T-cell (primary cell): ENCODE results near the gene TRPM3. TPM values are rescaled to one million over a fixed set of nuclear protein-coding genes. Genes with fewer than 3 reads are reported as not detected.

Source experiments
- ATAC-seq, 4 experiments: fragments of 200-7000 bp in 3 of 4; fragments of 150-1000 bp in 1 of 4; cut with Tn5 transposase; replicated peaks in 1 of 4; 1 replicate in 3 of 4; 2 replicates in 1 of 4; pipeline ENCODE4 v1.10.0; 2021; ENCODE audit warnings: moderate library complexity in 3 of 4, mild to moderate bottlenecking in 2 of 4, moderate number of reproducible peaks in 1 of 4
- CTCF ChIA-PET, 2 donors: fragments of 300-600 bp; sonication (Branson Sonifier 250); formaldehyde crosslinking; loops; one replicate each; lab custom pipeline; 2022; ENCODE audit warnings: antibody characterized with exemption in 2 of 2; lab: Charles Lee
- POLR2A ChIA-PET, 2 donors: fragments of 300-600 bp; sonication (Branson Sonifier 250); formaldehyde crosslinking; loops; one replicate each; lab custom pipeline; 2022; ENCODE audit warnings: antibody characterized with exemption in 2 of 2; lab: Charles Lee
- DNase-seq, 35 experiments: peaks; one replicate each; pipeline versions ENCODE4 v3.0.0 to v3.0.0-alpha.2; 2013 to 2023
- H3K27ac ChIP-seq: one replicate; pipeline ENCODE4 v1.5.1; 2013; ENCODE audit warnings: low read length
- H3K27me3 ChIP-seq, 2 experiments: replicated peaks in 1 of 2; 1 replicate in 1 of 2; 2 replicates in 1 of 2; pipeline versions ENCODE4 v1.6.1 to v1.7.0; 2013; ENCODE audit warnings: low read length in 1 of 2, mixed read lengths in 1 of 2; ENCODE audit not compliant: control insufficient read depth in 2 of 2, insufficient read depth in 2 of 2; ENCODE audit errors: extremely low read depth in 1 of 2
- H3K36me3 ChIP-seq, 2 donors: 1 replicate in 1 of 2; 2 replicates in 1 of 2; pipeline versions ENCODE4 v1.6.1 to v1.7.0; 2013; ENCODE audit warnings: low read length in 1 of 2; ENCODE audit not compliant: control insufficient read depth in 2 of 2, insufficient read depth in 1 of 2; ENCODE audit errors: extremely low read depth in 1 of 2
- H3K4me1 ChIP-seq, 2 experiments: 1 replicate in 1 of 2; 2 replicates in 1 of 2; pipeline versions ENCODE4 v1.6.1 to v1.7.0; 2013; ENCODE audit warnings: low read length in 2 of 2, mixed read lengths in 1 of 2; ENCODE audit not compliant: insufficient read depth in 2 of 2, control insufficient read depth in 1 of 2; ENCODE audit errors: extremely low read depth in 1 of 2
- H3K4me3 ChIP-seq, 2 donors: 1 replicate in 1 of 2; 2 replicates in 1 of 2; pipeline versions ENCODE4 v1.5.1 to v1.7.0; 2013; ENCODE audit warnings: mild to moderate bottlenecking in 2 of 2, low read length in 1 of 2, moderate library complexity in 1 of 2; ENCODE audit not compliant: control insufficient read depth in 1 of 2; ENCODE audit errors: extremely low read depth in 1 of 2
- H3K9me3 ChIP-seq: 2 replicates; pipeline ENCODE4 v1.7.0; 2013
- H3K27ac Mint-ChIP-seq, 2 donors: one replicate each; pipeline ENCODE4 v1.8.0; 2020 to 2021; ENCODE audit warnings: mild to moderate bottlenecking in 2 of 2, mixed read lengths in 2 of 2
- H3K27me3 Mint-ChIP-seq, 2 donors: one replicate each; pipeline ENCODE4 v1.8.0; 2021 to 2022; ENCODE audit warnings: mixed read lengths in 2 of 2
- H3K36me3 Mint-ChIP-seq: one replicate; pipeline ENCODE4 v1.8.0; 2021; ENCODE audit warnings: mixed read lengths
- H3K4me1 Mint-ChIP-seq, 3 donors: one replicate each; pipeline ENCODE4 v1.8.0; 2020 to 2022; ENCODE audit warnings: mixed read lengths in 3 of 3, mild to moderate bottlenecking in 1 of 3
- H3K4me3 Mint-ChIP-seq, 3 donors: one replicate each; pipeline ENCODE4 v1.8.0; 2020 to 2022; ENCODE audit warnings: mild to moderate bottlenecking in 3 of 3, mixed read lengths in 3 of 3, moderate library complexity in 3 of 3
- H3K9me3 Mint-ChIP-seq, 3 donors: one replicate each; pipeline ENCODE4 v1.8.0; 2020 to 2022; ENCODE audit warnings: mixed read lengths in 3 of 3
- WGBS: methylation state at CpG from one replicate; pipeline ENCODE4 v1.1.5; 2013; ENCODE audit warnings: missing lambda C conversion rate; ENCODE audit not compliant: insufficient coverage; 5-methylcytosine and 5-hydroxymethylcytosine counted together
- total RNA-seq, 35 experiments: library from RNA in 6 of 35; stranded (reverse) in 6 of 35; fragments of 120-200 nt in 1 of 35; gene quantifications; one replicate each; pipeline versions ENCODE4 v1.2.1 to v1.2.4 and lab custom pipeline; 2013 to 2026

TRPM3 gene
- total RNA-seq, 5 donors from 2014 or later (not counting 1 experiment from before 2014, with no cell fraction given): not detected

GRCh38 chr9:70802206-70802605, 319.2 kb downstream of the TRPM3 start:
- H3K27me3 ChIP-seq: no peaks in the 10 kb centered on the region
- Mint-ChIP-seq H3K4me1 (no peaks in the 10 kb centered on the region), H3K27ac (no peak overlapping the region), H3K27me3 (peaks cover 6 to 23% of the 10 kb centered on the region in 2 donors), H3K36me3 (no peaks in the 10 kb centered on the region), H3K4me3 (no peak overlapping the region), H3K9me3 (no peaks in the 10 kb centered on the region)
- DNase-seq: no peak
- ATAC-seq: no peak
- no CpG with 5 or more reads among the region's 1 CpG for WGBS
- no peak overlapping the region for H3K27ac ChIP-seq
- H3K4me1 ChIP-seq: no peaks in the 10 kb centered on the region
- POLR2A ChIA-PET: interaction anchor here in 1 of 2 donors (0.7 kb wide), 1 partner anchor 10 kb away, joined by 8 read pairs; no protein-coding TSS in a partner anchor
- CTCF ChIA-PET: interaction anchor here in 1 of 2 donors (0.6 kb wide), 1 partner anchor 43 kb away, joined by 5 read pairs; no protein-coding TSS in a partner anchor
- H3K36me3 ChIP-seq: no peaks in the 10 kb centered on the region
- H3K4me3 ChIP-seq: no peak overlapping the region
- no peaks in the 10 kb centered on the region for H3K9me3 ChIP-seq

GRCh38 chr9:70801181-70801829, 320.1 kb downstream of the TRPM3 start:
- H3K4me3 ChIP-seq: no peak overlapping the region
- no peaks in the 10 kb centered on the region for H3K27me3 ChIP-seq
- no peak overlapping the region for H3K4me3 Mint-ChIP-seq
- no CpG with 5 or more reads among the region's 4 CpGs for WGBS
- no peaks in the 10 kb centered on the region for H3K9me3 ChIP-seq
- H3K4me1 ChIP-seq: no peaks in the 10 kb centered on the region
- ChIA-PET CTCF (no interaction called here), POLR2A (no interaction called here)
- no peaks in the 10 kb centered on the region for H3K9me3 Mint-ChIP-seq
- H3K4me1 Mint-ChIP-seq: no peaks in the 10 kb centered on the region
- H3K27me3 Mint-ChIP-seq: peaks cover 6 to 23% of the 10 kb centered on the region in 2 donors
- no peak overlapping the region for H3K27ac ChIP-seq
- no peak overlapping the region for H3K27ac Mint-ChIP-seq
- DNase-seq (no peak), ATAC-seq (no peak)
- no peaks in the 10 kb centered on the region for H3K36me3 Mint-ChIP-seq
- H3K36me3 ChIP-seq: no peaks in the 10 kb centered on the region

- POLR2A ChIA-PET: no interaction called here
- peaks cover 0 to 11% of the 10 kb centered on the region in 2 donors for H3K27me3 Mint-ChIP-seq
- H3K4me1 ChIP-seq: no peaks in the 10 kb centered on the region
These were observed 323.4 kb downstream of the TRPM3 start for GRCh38 chr9:70798018-70798417.

GRCh38 chr9:70795841-70796240, 325.6 kb downstream of the TRPM3 start:
- ChIA-PET CTCF (no interaction called here), POLR2A (no interaction called here)
- no peaks in the 10 kb centered on the region for H3K9me3 ChIP-seq
- no peaks in the 10 kb centered on the region for H3K4me1 ChIP-seq
- H3K4me3 ChIP-seq: no peak overlapping the region
- Mint-ChIP-seq H3K36me3 (no peaks in the 10 kb centered on the region), H3K27me3 (peaks cover 2 to 15% of the 10 kb centered on the region in 2 donors), H3K9me3 (no peaks in the 10 kb centered on the region), H3K4me1 (no peaks in the 10 kb centered on the region), H3K27ac (no peak overlapping the region), H3K4me3 (no peak overlapping the region)
- ATAC-seq (no peak), DNase-seq (no peak)
- H3K36me3 ChIP-seq: no peaks in the 10 kb centered on the region
- H3K27me3 ChIP-seq: no peaks in the 10 kb centered on the region
- WGBS: no CpG with 5 or more reads among the region's 2 CpGs
- H3K27ac ChIP-seq: no peak overlapping the region

More at GRCh38 chr9:70798018-70798417, 323.4 kb downstream of the TRPM3 start:
- Mint-ChIP-seq H3K36me3 (no peaks in the 10 kb centered on the region), H3K9me3 (no peaks in the 10 kb centered on the region), H3K4me1 (no peaks in the 10 kb centered on the region), H3K27ac (no peak overlapping the region), H3K4me3 (no peak overlapping the region)
- no peaks in the 10 kb centered on the region for H3K36me3 ChIP-seq
- no peaks in the 10 kb centered on the region for H3K9me3 ChIP-seq
- CTCF ChIA-PET: no interaction called here
- no peak for DNase-seq
- WGBS: 89% methylated on average over 3 of the region's 6 CpGs
- H3K27ac ChIP-seq: no peak overlapping the region
- no peaks in the 10 kb centered on the region for H3K27me3 ChIP-seq
- H3K4me3 ChIP-seq: no peak overlapping the region
- no peak for ATAC-seq

GRCh38 chr9:70792796-70793195, 328.6 kb downstream of the TRPM3 start:
- H3K4me3 ChIP-seq: no peak overlapping the region
- ATAC-seq: no peak
- Mint-ChIP-seq H3K27me3 (peaks cover 3 to 12% of the 10 kb centered on the region in 2 donors), H3K4me1 (no peaks in the 10 kb centered on the region), H3K9me3 (no peaks in the 10 kb centered on the region), H3K4me3 (no peak overlapping the region), H3K36me3 (no peaks in the 10 kb centered on the region), H3K27ac (no peak overlapping the region)
- ChIA-PET POLR2A (no interaction called here), CTCF (no interaction called here)
- H3K9me3 ChIP-seq: no peaks in the 10 kb centered on the region
- H3K4me1 ChIP-seq: no peaks in the 10 kb centered on the region
- DNase-seq: no peak
- H3K36me3 ChIP-seq: no peaks in the 10 kb centered on the region
- WGBS: no CpG with 5 or more reads among the region's 1 CpG
- H3K27ac ChIP-seq: no peak overlapping the region
- H3K27me3 ChIP-seq: peaks cover 0 to 2% of the 10 kb centered on the region in 2 experiments

GRCh38 chr9:70791936-70792335, 329.5 kb downstream of the TRPM3 start:
- H3K9me3 ChIP-seq: no peaks in the 10 kb centered on the region
- H3K4me3 ChIP-seq: no peak overlapping the region
- Mint-ChIP-seq H3K4me1 (no peaks in the 10 kb centered on the region), H3K9me3 (no peaks in the 10 kb centered on the region), H3K4me3 (no peak overlapping the region), H3K27me3 (peaks cover 3 to 7% of the 10 kb centered on the region in 2 donors), H3K36me3 (no peaks in the 10 kb centered on the region), H3K27ac (no peak overlapping the region)
- DNase-seq (no peak), ATAC-seq (no peak)
- no peaks in the 10 kb centered on the region for H3K36me3 ChIP-seq
- H3K27ac ChIP-seq: no peak overlapping the region
- ChIA-PET POLR2A (no interaction called here), CTCF (no interaction called here)
- no peaks in the 10 kb centered on the region for H3K4me1 ChIP-seq
- WGBS: 86% methylated on average over 1 of the region's 3 CpGs
- peaks cover 0 to 2% of the 10 kb centered on the region in 2 experiments for H3K27me3 ChIP-seq
